ENCODE results near the gene RAB5B. TPM values are rescaled to one million over a fixed set of nuclear protein-coding genes. Genes with fewer than 3 reads are reported as not detected.

Gene RAB5B
- total and polyA plus RNA-seq, 2 donors from 2014 or later = 72.5 to 112 TPM

GRCh38 chr12:56038022-56038655, 64.3 kb downstream of the RAB5B start:
- no peak for FAIRE-seq
- Histone ChIP-seq H3K9ac (ENCODE audit: low read length in 3 of 3) (no peak overlapping the region), H3K36me3 (ENCODE audit: control insufficient read depth in 2 of 3, insufficient read depth in 3 of 3, low read length in 3 of 3) (peaks cover under 1 to 8% (median 2%) of the 10 kb centered on the region in 3 donors), H3K27ac (ENCODE audit: low read depth in 2 of 2, low read length in 2 of 2) (no peak overlapping the region), H3K4me1 (ENCODE audit: control insufficient read depth in 2 of 3, insufficient read depth in 2 of 3, low read depth in 1 of 3, low read length in 3 of 3) (peaks cover 3 to 8% (median 7%) of the 10 kb centered on the region in 3 donors), H3K27me3 (ENCODE audit: control insufficient read depth, insufficient read depth, low read length) (no peaks in the 10 kb centered on the region), H3K9me3 (ENCODE audit: control insufficient read depth in 2 of 3, insufficient read depth in 1 of 3, low read length in 3 of 3) (no peaks in the 10 kb centered on the region), H3K4me3 (ENCODE audit: low read length in 3 of 3) (no peak overlapping the region)
- TF ChIP-seq CTCF (IDR thresholded peaks at IDR 0.05; ENCODE audit: borderline replicate concordance, extremely low read depth, insufficient read depth) = no peak
- intact Hi-C loops (cut with DNase I) = no loop called here
- peak in 1 of 5 donors; percentile 34 for DNase-seq

GRCh38 chr12:56040151-56040550, 66.3 kb downstream of the RAB5B start:
- Histone ChIP-seq H3K27me3 (ENCODE audit: control insufficient read depth, insufficient read depth, low read length) (no peaks in the 10 kb centered on the region), H3K4me3 (ENCODE audit: low read length in 3 of 3) (no peak overlapping the region), H3K9ac (ENCODE audit: low read length in 3 of 3) (no peak overlapping the region), H3K9me3 (ENCODE audit: control insufficient read depth in 2 of 3, insufficient read depth in 1 of 3, low read length in 3 of 3) (no peaks in the 10 kb centered on the region), H3K27ac (ENCODE audit: low read depth in 2 of 2, low read length in 2 of 2) (no peak overlapping the region), H3K4me1 (ENCODE audit: control insufficient read depth in 2 of 3, insufficient read depth in 2 of 3, low read depth in 1 of 3, low read length in 3 of 3) (peaks cover 3 to 8% (median 8%) of the 10 kb centered on the region in 3 donors), H3K36me3 (ENCODE audit: control insufficient read depth in 2 of 3, insufficient read depth in 3 of 3, low read length in 3 of 3) (peaks cover 6 to 16% (median 14%) of the 10 kb centered on the region in 3 donors)
- DNase-seq = no peak
- FAIRE-seq = no peak
- intact Hi-C loops (cut with DNase I) = no loop called here
- TF ChIP-seq CTCF (IDR thresholded peaks at IDR 0.05; ENCODE audit: borderline replicate concordance, extremely low read depth, insufficient read depth) = no peak

GRCh38 chr12:56040963-56041551, 67.2 kb downstream of the RAB5B start:
- Histone ChIP-seq H3K27ac (ENCODE audit: low read depth in 2 of 2, low read length in 2 of 2) (peak overlapping the region in 1 of 2 donors; percentile 40), H3K4me3 (ENCODE audit: low read length in 3 of 3) (peak overlapping the region; percentile 90 to 100 (median 93)), H3K9me3 (ENCODE audit: control insufficient read depth in 2 of 3, insufficient read depth in 1 of 3, low read length in 3 of 3) (no peaks in the 10 kb centered on the region), H3K36me3 (ENCODE audit: control insufficient read depth in 2 of 3, insufficient read depth in 3 of 3, low read length in 3 of 3) (peaks cover 6 to 22% (median 10%) of the 10 kb centered on the region in 3 donors), H3K4me1 (ENCODE audit: control insufficient read depth in 2 of 3, insufficient read depth in 2 of 3, low read depth in 1 of 3, low read length in 3 of 3) (peaks cover 3 to 8% (median 8%) of the 10 kb centered on the region in 3 donors), H3K27me3 (ENCODE audit: control insufficient read depth, insufficient read depth, low read length) (no peaks in the 10 kb centered on the region), H3K9ac (ENCODE audit: low read length in 3 of 3) (peak overlapping the region in 2 of 3 donors; percentile 54 to 67)
- intact Hi-C loops (cut with DNase I) = no loop called here
- DNase-seq = peak in 1 of 5 donors; percentile 60
- no peak for TF ChIP-seq CTCF (IDR thresholded peaks at IDR 0.05; ENCODE audit: borderline replicate concordance, extremely low read depth, insufficient read depth)
- no peak for FAIRE-seq

Data from kidney (tissue), 14 donors.